ENCODE measurements around the gene HTR3B.
"Not testable (repeated sequence)": the region's sequence is repeated elsewhere in the genome, so short reads cannot be mapped to it uniquely, and the experiment has no call there.

Gene HTR3B

GRCh38 chr11:113926273-113927197 is 21.9 kb downstream of the HTR3B start:
- no peak overlapping the region for H3K9ac ChIP-seq (ENCODE audit: low read length)
- no peaks in the 10 kb centered on the region for H3K27me3 ChIP-seq (ENCODE audit: control insufficient read depth, insufficient read depth, low read length)
- no peaks in the 10 kb centered on the region for H3K9me3 ChIP-seq (ENCODE audit: control insufficient read depth, low read length)
- no peaks in the 10 kb centered on the region for H3K4me1 ChIP-seq (ENCODE audit: control insufficient read depth, insufficient read depth, low read length)
- no peaks in the 10 kb centered on the region for H3K36me3 ChIP-seq (ENCODE audit: control insufficient read depth, insufficient read depth, low read length)
- no peak overlapping the region for H3K4me3 ChIP-seq (ENCODE audit: low read length)

GRCh38 chr11:113928311-113928710 is 23.7 kb downstream of the HTR3B start:
- no peaks in the 10 kb centered on the region for H3K27me3 ChIP-seq (ENCODE audit: control insufficient read depth, insufficient read depth, low read length)
- H3K9me3 ChIP-seq (ENCODE audit: control insufficient read depth, low read length), result no peaks in the 10 kb centered on the region
- H3K36me3 ChIP-seq (ENCODE audit: control insufficient read depth, insufficient read depth, low read length), result no peaks in the 10 kb centered on the region
- no peaks in the 10 kb centered on the region for H3K4me1 ChIP-seq (ENCODE audit: control insufficient read depth, insufficient read depth, low read length)
- H3K9ac ChIP-seq (ENCODE audit: low read length), result no peak overlapping the region
- no peak overlapping the region for H3K4me3 ChIP-seq (ENCODE audit: low read length)

GRCh38 chr11:113932788-113933187 is 28.2 kb downstream of the HTR3B start:
- no peaks in the 10 kb centered on the region for H3K36me3 ChIP-seq (ENCODE audit: control insufficient read depth, insufficient read depth, low read length)
- no peak overlapping the region for H3K4me3 ChIP-seq (ENCODE audit: low read length)
- no peaks in the 10 kb centered on the region for H3K9me3 ChIP-seq (ENCODE audit: control insufficient read depth, low read length)
- H3K9ac ChIP-seq (ENCODE audit: low read length), result no peak overlapping the region
- no peaks in the 10 kb centered on the region for H3K27me3 ChIP-seq (ENCODE audit: control insufficient read depth, insufficient read depth, low read length)
- no peaks in the 10 kb centered on the region for H3K4me1 ChIP-seq (ENCODE audit: control insufficient read depth, insufficient read depth, low read length)

- not testable (repeated sequence) for H3K9me3 ChIP-seq (ENCODE audit: control insufficient read depth, low read length); H3K9ac ChIP-seq (ENCODE audit: low read length); H3K4me1 ChIP-seq (ENCODE audit: control insufficient read depth, insufficient read depth, low read length); H3K4me3 ChIP-seq (ENCODE audit: low read length); H3K36me3 ChIP-seq (ENCODE audit: control insufficient read depth, insufficient read depth, low read length); H3K27me3 ChIP-seq (ENCODE audit: control insufficient read depth, insufficient read depth, low read length)
Observed at GRCh38 chr11:113934193-113934592, 29.6 kb downstream of the HTR3B start.

DNA sequence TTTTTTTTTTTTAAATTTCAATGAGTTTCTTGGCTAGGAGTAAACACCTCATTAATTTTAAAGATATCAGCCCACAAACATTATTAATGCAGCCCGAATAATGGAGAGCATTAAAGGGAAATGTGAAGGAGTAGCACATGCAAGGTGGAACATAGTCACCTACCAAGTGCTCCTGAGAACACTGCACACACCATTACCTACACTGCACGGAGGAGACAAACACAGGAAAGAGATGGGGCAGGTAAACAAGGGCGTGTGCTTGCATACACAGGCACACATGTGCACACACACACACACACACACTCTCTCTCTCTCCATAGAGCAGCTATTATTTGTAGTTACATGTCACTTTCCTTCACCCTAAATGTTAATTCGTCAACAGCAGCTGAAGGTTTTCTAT is 30.2 kb downstream of the HTR3B start:
- Histone ChIP-seq H3K4me1 (ENCODE audit: control insufficient read depth, insufficient read depth, low read length) (no peaks in the 10 kb centered on the region), H3K27me3 (ENCODE audit: control insufficient read depth, insufficient read depth, low read length) (no peaks in the 10 kb centered on the region), H3K36me3 (ENCODE audit: control insufficient read depth, insufficient read depth, low read length) (no peaks in the 10 kb centered on the region), H3K9me3 (ENCODE audit: control insufficient read depth, low read length) (no peaks in the 10 kb centered on the region), H3K9ac (ENCODE audit: low read length) (no peak overlapping the region), H3K4me3 (ENCODE audit: low read length) (no peak overlapping the region)

GRCh38 chr11:113935858-113936257 is 31.3 kb downstream of the HTR3B start:
- no peak overlapping the region for H3K4me3 ChIP-seq (ENCODE audit: low read length)
- no peaks in the 10 kb centered on the region for H3K27me3 ChIP-seq (ENCODE audit: control insufficient read depth, insufficient read depth, low read length)
- H3K4me1 ChIP-seq (ENCODE audit: control insufficient read depth, insufficient read depth, low read length), result no peaks in the 10 kb centered on the region
- H3K9me3 ChIP-seq (ENCODE audit: control insufficient read depth, low read length), result no peaks in the 10 kb centered on the region
- no peak overlapping the region for H3K9ac ChIP-seq (ENCODE audit: low read length)
- no peaks in the 10 kb centered on the region for H3K36me3 ChIP-seq (ENCODE audit: control insufficient read depth, insufficient read depth, low read length)

DNA sequence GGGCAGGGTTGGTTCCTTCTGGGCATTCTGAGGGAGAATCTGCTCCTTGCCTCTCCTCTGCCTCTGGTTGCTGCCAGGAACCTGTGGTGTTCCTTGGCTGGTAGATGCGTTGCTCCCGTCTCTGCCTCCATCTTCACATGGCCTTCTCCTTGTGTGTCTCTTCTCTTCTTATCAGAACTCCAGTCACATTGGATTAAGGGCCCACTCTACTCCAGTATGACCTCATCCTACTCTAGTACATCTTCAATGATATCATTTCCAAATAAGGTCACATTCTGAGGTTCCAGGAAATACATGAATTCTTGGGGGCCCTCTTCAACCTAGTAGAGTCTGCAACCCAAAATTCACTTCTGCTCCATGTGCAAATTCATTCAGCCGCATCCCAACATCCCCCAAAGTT is 33.3 kb downstream of the HTR3B start:
- H3K36me3 ChIP-seq (ENCODE audit: control insufficient read depth, insufficient read depth, low read length), result no peaks in the 10 kb centered on the region
- no peaks in the 10 kb centered on the region for H3K4me1 ChIP-seq (ENCODE audit: control insufficient read depth, insufficient read depth, low read length)
- H3K27me3 ChIP-seq (ENCODE audit: control insufficient read depth, insufficient read depth, low read length), result no peaks in the 10 kb centered on the region
- no peak overlapping the region for H3K4me3 ChIP-seq (ENCODE audit: low read length)
- H3K9ac ChIP-seq (ENCODE audit: low read length), result no peak overlapping the region
- H3K9me3 ChIP-seq (ENCODE audit: control insufficient read depth, low read length), result no peaks in the 10 kb centered on the region

DNA sequence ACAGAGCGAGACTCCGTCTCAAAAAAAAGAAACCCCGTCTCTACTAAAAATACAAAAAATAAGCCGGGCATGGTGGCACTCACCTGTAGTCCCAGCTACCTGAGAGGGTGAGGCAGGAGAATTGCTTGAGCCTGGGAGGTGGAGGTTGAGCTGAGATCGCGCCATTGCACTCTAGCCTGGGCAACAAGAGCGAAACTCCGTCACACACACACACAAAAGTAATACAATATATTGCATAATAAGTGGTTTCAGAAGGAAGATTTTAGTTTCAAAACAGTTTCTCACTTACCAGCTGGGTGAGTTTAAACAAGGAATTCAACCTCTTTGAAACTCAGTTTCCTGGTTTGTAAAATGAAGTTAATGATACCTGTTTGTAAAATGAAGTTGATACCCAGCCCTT is 37.7 kb downstream of the HTR3B start:
- no peak overlapping the region for H3K9ac ChIP-seq (ENCODE audit: low read length)
- no peaks in the 10 kb centered on the region for H3K36me3 ChIP-seq (ENCODE audit: control insufficient read depth, insufficient read depth, low read length)
- H3K4me1 ChIP-seq (ENCODE audit: control insufficient read depth, insufficient read depth, low read length), result no peaks in the 10 kb centered on the region
- H3K27me3 ChIP-seq (ENCODE audit: control insufficient read depth, insufficient read depth, low read length), result no peaks in the 10 kb centered on the region
- no peak overlapping the region for H3K4me3 ChIP-seq (ENCODE audit: low read length)
- no peaks in the 10 kb centered on the region for H3K9me3 ChIP-seq (ENCODE audit: control insufficient read depth, low read length)

DNA sequence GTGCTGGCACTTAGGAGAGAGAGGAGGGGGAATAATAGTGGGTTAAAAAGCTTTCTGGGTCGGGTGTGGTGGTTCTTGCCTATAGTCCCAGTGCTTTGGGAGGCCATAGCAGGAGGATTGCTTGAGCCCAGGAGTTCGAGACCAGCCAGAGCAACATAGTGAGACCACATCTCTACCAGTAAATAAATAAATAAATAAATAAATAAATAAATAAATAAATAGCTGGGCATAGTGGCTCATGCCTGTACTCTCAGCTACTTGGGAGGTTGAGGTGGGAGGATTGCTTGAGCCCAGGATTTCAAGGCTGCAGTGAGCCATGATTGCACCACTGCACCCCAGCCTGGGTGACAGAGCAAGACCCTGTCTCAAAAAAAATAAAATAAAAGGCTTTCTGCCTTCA is 41.6 kb downstream of the HTR3B start:
- H3K9me3 ChIP-seq (ENCODE audit: control insufficient read depth, low read length); H3K4me1 ChIP-seq (ENCODE audit: control insufficient read depth, insufficient read depth, low read length); H3K9ac ChIP-seq (ENCODE audit: low read length); H3K4me3 ChIP-seq (ENCODE audit: low read length); H3K27me3 ChIP-seq (ENCODE audit: control insufficient read depth, insufficient read depth, low read length); H3K36me3 ChIP-seq (ENCODE audit: control insufficient read depth, insufficient read depth, low read length): not testable (repeated sequence)

- Histone ChIP-seq H3K9me3 (ENCODE audit: control insufficient read depth, low read length) (no peaks in the 10 kb centered on the region), H3K36me3 (ENCODE audit: control insufficient read depth, insufficient read depth, low read length) (no peaks in the 10 kb centered on the region), H3K27me3 (ENCODE audit: control insufficient read depth, insufficient read depth, low read length) (peaks cover 3% of the 10 kb centered on the region), H3K4me3 (ENCODE audit: low read length) (no peak overlapping the region), H3K9ac (ENCODE audit: low read length) (no peak overlapping the region), H3K4me1 (ENCODE audit: control insufficient read depth, insufficient read depth, low read length) (no peaks in the 10 kb centered on the region)
Observed at GRCh38 chr11:113947994-113948393, 43.4 kb downstream of the HTR3B start.

DNA sequence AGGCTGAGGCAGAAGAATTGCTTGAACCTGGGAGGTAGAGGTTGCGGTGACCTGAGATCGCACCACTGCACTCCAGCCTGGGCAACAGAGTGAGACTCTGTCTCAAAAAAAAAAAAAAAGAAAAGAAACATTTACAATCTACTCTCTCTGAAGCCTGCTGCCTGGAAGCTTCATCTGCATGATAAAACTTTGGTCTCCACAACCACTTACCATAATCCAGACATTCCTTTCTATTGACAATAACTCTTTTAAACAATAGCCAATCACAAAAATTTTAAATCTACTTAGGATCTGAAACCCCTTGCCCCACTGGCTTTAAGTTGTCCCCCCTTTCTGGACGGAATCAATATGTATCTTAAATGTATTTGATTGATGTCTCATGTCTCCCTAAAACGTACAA is 45.3 kb downstream of the HTR3B start:
- Histone ChIP-seq H3K9ac (ENCODE audit: low read length) (no peak overlapping the region), H3K4me1 (ENCODE audit: control insufficient read depth, insufficient read depth, low read length) (no peaks in the 10 kb centered on the region), H3K27me3 (ENCODE audit: control insufficient read depth, insufficient read depth, low read length) (peaks cover 6% of the 10 kb centered on the region), H3K36me3 (ENCODE audit: control insufficient read depth, insufficient read depth, low read length) (no peaks in the 10 kb centered on the region), H3K9me3 (ENCODE audit: control insufficient read depth, low read length) (no peaks in the 10 kb centered on the region), H3K4me3 (ENCODE audit: low read length) (no peak overlapping the region)

DNA sequence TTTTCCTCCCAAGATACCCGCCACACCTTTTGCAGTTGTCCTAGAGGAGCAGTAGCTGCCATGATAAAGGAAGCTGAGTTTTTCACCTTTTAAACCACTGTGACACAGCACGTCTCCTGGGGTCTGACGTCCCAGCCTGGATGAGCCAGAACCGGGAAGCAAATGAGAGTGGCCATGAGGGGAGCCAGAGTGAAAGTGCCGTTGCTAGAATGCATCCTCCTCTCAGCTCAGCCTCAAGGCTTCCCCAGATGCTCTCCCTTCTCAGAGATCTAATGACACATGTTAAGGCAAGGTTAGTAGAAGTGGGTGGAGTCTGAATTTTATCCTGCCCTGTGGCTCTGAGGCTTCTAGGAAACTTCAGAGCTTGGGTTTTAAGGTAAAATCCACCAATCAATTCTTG is 46.9 kb downstream of the HTR3B start:
- H3K27me3 ChIP-seq (ENCODE audit: control insufficient read depth, insufficient read depth, low read length), result peaks cover 6% of the 10 kb centered on the region

DNA sequence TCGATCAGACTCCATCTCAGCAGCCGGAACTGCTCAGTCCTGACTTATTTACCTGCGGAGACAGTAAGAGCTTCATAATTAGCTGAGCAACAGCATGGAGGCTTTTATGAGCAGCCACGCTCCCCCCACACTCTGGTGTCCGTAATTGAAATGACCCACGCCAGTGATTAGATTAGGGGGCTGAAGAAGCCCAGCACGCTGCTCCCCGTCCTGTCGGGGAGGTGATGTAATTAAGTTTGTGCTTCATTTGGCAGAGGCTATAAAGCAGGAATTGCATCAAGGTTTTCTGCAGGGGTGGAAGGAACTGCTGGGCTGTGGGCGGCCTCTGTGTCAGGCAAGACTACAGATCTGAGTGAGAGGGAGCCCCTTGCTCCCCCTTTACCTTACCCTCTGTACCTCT is 47.5 kb downstream of the HTR3B start:
- no peak overlapping the region for H3K9ac ChIP-seq (ENCODE audit: low read length)
- H3K4me1 ChIP-seq (ENCODE audit: control insufficient read depth, insufficient read depth, low read length), result no peaks in the 10 kb centered on the region
- H3K9me3 ChIP-seq (ENCODE audit: control insufficient read depth, low read length), result no peaks in the 10 kb centered on the region
- no peaks in the 10 kb centered on the region for H3K36me3 ChIP-seq (ENCODE audit: control insufficient read depth, insufficient read depth, low read length)
- peaks cover 6% of the 10 kb centered on the region for H3K27me3 ChIP-seq (ENCODE audit: control insufficient read depth, insufficient read depth, low read length)
- no peak overlapping the region for H3K4me3 ChIP-seq (ENCODE audit: low read length)

More for the DNA sequence above, 46.9 kb downstream of the HTR3B start:
- Histone ChIP-seq H3K36me3 (ENCODE audit: control insufficient read depth, insufficient read depth, low read length) (no peaks in the 10 kb centered on the region), H3K9ac (ENCODE audit: low read length) (no peak overlapping the region), H3K9me3 (ENCODE audit: control insufficient read depth, low read length) (no peaks in the 10 kb centered on the region), H3K4me3 (ENCODE audit: low read length) (no peak overlapping the region), H3K4me1 (ENCODE audit: control insufficient read depth, insufficient read depth, low read length) (no peaks in the 10 kb centered on the region)

Data from mucosa of stomach (tissue), 1 donor.